GM12878 (cell line): ENCODE results near the gene RALGPS2. TPM values are rescaled to one million over a fixed set of nuclear protein-coding genes. Genes with fewer than 3 reads are reported as not detected.

Source experiments
- BCLAF1 ChIP-seq: fragments of 450-650 bp; IDR thresholded peaks from 2 replicates; pipeline ENCODE4 v1.6.1; 2017; ENCODE audit warnings: antibody characterized with exemption, mild to moderate bottlenecking, moderate library complexity
- GATAD2B ChIP-seq: fragments of 450-650 bp; conservative IDR thresholded peaks from 2 replicates; pipeline ENCODE4 v1.6.1; 2017; ENCODE audit warnings: low read depth, mild to moderate bottlenecking, moderate library complexity
- HCFC1 ChIP-seq: fragments of 150-350 bp; IDR thresholded peaks from 2 replicates; pipeline ENCODE4 v1.6.1; 2014; ENCODE audit warnings: low read length
- HDAC6 ChIP-seq: fragments of 200-600 bp; sonication (generic); IDR thresholded peaks from one replicate; pipeline ENCODE4 v1.8.0; 2017; ENCODE audit warnings: antibody characterized with exemption; ENCODE audit not compliant: unreplicated experiment
- MTA2 ChIP-seq: fragments of 450-650 bp; IDR thresholded peaks from 2 replicates; pipeline ENCODE4 v1.6.1; 2016; ENCODE audit warnings: low read depth, mild to moderate bottlenecking, moderate library complexity
- MTA3 ChIP-seq: IDR thresholded peaks from 2 replicates; pipeline ENCODE4 v1.6.1; 2012; ENCODE audit warnings: low read length, inconsistent platforms, borderline replicate concordance
- NRF1 ChIP-seq: conservative IDR thresholded peaks from 2 replicates; pipeline ENCODE4 v1.6.1; 2011; ENCODE audit warnings: mild to moderate bottlenecking, low read depth, low read length, improper control_type of control experiment
- SIN3A ChIP-seq: IDR thresholded peaks from 2 replicates; pipeline ENCODE4 v1.6.1; 2012; ENCODE audit warnings: low read depth, low read length, improper control_type of control experiment
- SREBF1 ChIP-seq: IDR thresholded peaks from 2 replicates; pipeline ENCODE4 v1.6.1; 2012; ENCODE audit warnings: mild to moderate bottlenecking, low read length
- ZBTB33 ChIP-seq: fragments of 450-650 bp; IDR thresholded peaks from 2 replicates; pipeline ENCODE4 v1.6.1; 2017; ENCODE audit warnings: mild to moderate bottlenecking
- ZSCAN29 ChIP-seq: fragments of 450-650 bp; IDR thresholded peaks from 2 replicates; pipeline ENCODE4 v1.6.1; 2017; ENCODE audit warnings: mild to moderate bottlenecking, moderate library complexity
- polyA plus RNA-seq, 11 experiments: library from polyadenylated mRNA; depleted of rRNA in 4 of 11; unstranded in 6 of 11; stranded (reverse) in 5 of 11; fragments of >200 nt; fragmentation: Nextera tagmentation in 4 of 11; fragmentation: Illumina TruSeq in 1 of 11; extraction: Ambion mirVana in 4 of 11; extraction: Trizol in 1 of 11; gene quantifications; 1 replicate in 1 of 11; 2 replicates in 10 of 11; pipeline versions ENCODE4 v1.2.1 to v1.2.3, GENCODE V29; 2011 to 2016; ENCODE audit warnings: inconsistent platforms in 2 of 11, missing spikeins in 2 of 11, low read depth in 1 of 11
- total RNA-seq, 4 experiments: library from RNA; depleted of rRNA in 3 of 4; stranded (reverse); fragments of >200 nt in 3 of 4; fragmentation: Illumina TruSeq in 1 of 4; extraction: Trizol in 1 of 4; gene quantifications; 2 replicates each; pipeline versions ENCODE4 v1.2.1 to v1.2.3, GENCODE V29; 2013 to 2021

Gene RALGPS2
- total and polyA plus RNA-seq, 10 of the 15 experiments (the other 5 are each of a cell fraction or from before 2014, with no cell fraction given), result 0.08 to 3.7 (median 0.50) TPM

- TF ChIP-seq ZBTB33 (no peak), NRF1 (no peak), HDAC6 (no peak), BCLAF1 (no peak), SIN3A (no peak), ZSCAN29 (no peak), SREBF1 (no peak), HCFC1 (no peak), GATAD2B (no peak), MTA3 (no peak), MTA2 (no peak)
Observed at GRCh38 chr1:178694923-178695525, 30.0 kb upstream of the RALGPS2 start (continued).
